Psoas muscle (tissue), 8 donors: Measurements from ENCODE around the gene RGS12. TPM values are rescaled to one million over a fixed set of nuclear protein-coding genes. Genes with fewer than 3 reads are reported as not detected.
A peak's percentile ranks its signal among the peaks of the same experiment; 100 is the strongest.

ENCODE experiments used
- ATAC-seq, 4 donors: fragments of 200-7000 bp; cut with Tn5 transposase; one replicate each; pipeline ENCODE4 v1.9.1; 2020; ENCODE audit warnings: moderate library complexity in 3 of 4, mild to moderate bottlenecking in 2 of 4
- DNase-seq, 2 donors: peaks; one replicate each; pipeline ENCODE4 v3.0.0-alpha.2; 2020
- H3K27ac ChIP-seq: fragments of 200-600 bp; one replicate; pipeline ENCODE4 v1.8.0; 2022
- H3K27me3 ChIP-seq, 3 donors: fragments of 200-600 bp in 1 of 3; one replicate each; pipeline versions ENCODE4 v1.6.1 to v1.8.0; 2013 to 2022; ENCODE audit warnings: low read length in 2 of 3, mild to moderate bottlenecking in 2 of 3, moderate library complexity in 1 of 3; ENCODE audit not compliant: insufficient read depth in 3 of 3
- H3K36me3 ChIP-seq, 2 donors: fragments of 200-600 bp in 1 of 2; one replicate each; pipeline versions ENCODE4 v1.6.1 to v1.8.0; 2013 to 2022; ENCODE audit warnings: low read depth in 1 of 2, mild to moderate bottlenecking in 1 of 2, moderate library complexity in 1 of 2; ENCODE audit not compliant: insufficient read depth in 1 of 2
- H3K4me1 ChIP-seq: fragments of 200-600 bp; one replicate; pipeline ENCODE4 v1.8.0; 2022
- H3K4me3 ChIP-seq: fragments of 200-600 bp; one replicate; pipeline ENCODE4 v1.8.0; 2022; ENCODE audit warnings: mild to moderate bottlenecking
- H3K9me3 ChIP-seq: fragments of 200-600 bp; one replicate; pipeline ENCODE4 v1.8.0; 2022
- CTCF ChIP-seq: fragments of 200-600 bp; IDR thresholded peaks from one replicate; pipeline ENCODE4 v1.8.0; 2022; ENCODE audit warnings: antibody characterized with exemption
- WGBS, 3 donors: extraction: QIAGEN DNeasy Blood & Tissue Kit; methylation state at CpG; one replicate each; pipeline versions ENCODE4 v1.1.6 to v1.1.7; 2013; 5-methylcytosine and 5-hydroxymethylcytosine counted together
- intact Hi-C, 2 donors: fragments of 100-400 bp; cut with DNase I; formaldehyde crosslinking; loops; one replicate each; pipeline versions ENCODE4 v1.11.0 to v1.14.2; 2022
- polyA plus RNA-seq, 3 donors: library from polyadenylated mRNA; stranded (reverse); fragments of 200-250 nt; gene quantifications; one replicate each; pipeline ENCODE4 v1.2.3, GENCODE V29; 2013
- total RNA-seq, 4 donors: library from RNA; stranded (reverse); fragmentation: NEBNext Ultra II Directional in 2 of 4; extraction: Animal tissue kit (Norgen Biotek cat#: 25700) in 2 of 4; gene quantifications; one replicate each; pipeline versions ENCODE4 v1.2.1 to v1.2.4, GENCODE V29; 2021 to 2023
- donor health status: healthy with polysubstance abuse.
- donor health status: DM: no; HTN: no; CAD: no; lungs with moderate emphysema.
- donor health status: Bipolar disorder and iron deficiency.
- donor health status: healthy.
- donor health status: DM: yes; HTN: yes; CAD: no.
- donor health status: DM: no; HTN: no; CAD: no.
- donor health status: DM: no; HTN: no; CAD: no.
- donor health status: DM: yes; HTN: yes; CAD: no.

The RGS12 gene
- total and polyA plus RNA-seq, 7 donors: 7.5 to 29.0 (median 17.6) TPM

DNA sequence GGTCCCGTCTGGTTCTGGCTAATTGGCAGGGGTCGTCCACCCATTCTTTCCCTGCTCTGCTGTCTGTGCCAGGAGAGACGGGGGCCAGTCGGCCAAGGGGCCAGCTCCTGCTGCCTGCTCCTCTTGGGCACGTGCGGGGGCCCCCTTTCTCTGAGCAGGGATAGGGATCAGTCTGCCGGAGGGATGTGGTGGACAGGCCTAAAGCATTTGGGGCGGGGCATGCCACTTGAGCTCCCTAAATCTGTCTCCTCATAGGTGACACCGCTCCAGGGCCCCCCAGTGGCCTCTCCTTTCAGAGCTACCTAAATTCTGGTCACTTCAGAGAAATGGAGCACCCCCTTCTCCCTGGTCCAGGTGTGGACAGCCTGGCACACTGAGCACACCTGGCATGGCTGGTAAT is 48.1 kb upstream of the RGS12 start:
- Histone ChIP-seq H3K4me1 (no peaks in the 10 kb centered on the region), H3K9me3 (no peaks in the 10 kb centered on the region), H3K27ac (no peak overlapping the region), H3K36me3 (peaks cover 0 to 26% of the 10 kb centered on the region in 2 donors), H3K27me3 (no peaks in the 10 kb centered on the region), H3K4me3 (no peak overlapping the region)
- TF ChIP-seq CTCF: no peak
- intact Hi-C loops: no loop called here
- ATAC-seq (no peak), DNase-seq (no peak)
- 79 to 91% (median 84%) methylated on average over 9 of the region's 9 CpGs for WGBS, 3 donors

DNA sequence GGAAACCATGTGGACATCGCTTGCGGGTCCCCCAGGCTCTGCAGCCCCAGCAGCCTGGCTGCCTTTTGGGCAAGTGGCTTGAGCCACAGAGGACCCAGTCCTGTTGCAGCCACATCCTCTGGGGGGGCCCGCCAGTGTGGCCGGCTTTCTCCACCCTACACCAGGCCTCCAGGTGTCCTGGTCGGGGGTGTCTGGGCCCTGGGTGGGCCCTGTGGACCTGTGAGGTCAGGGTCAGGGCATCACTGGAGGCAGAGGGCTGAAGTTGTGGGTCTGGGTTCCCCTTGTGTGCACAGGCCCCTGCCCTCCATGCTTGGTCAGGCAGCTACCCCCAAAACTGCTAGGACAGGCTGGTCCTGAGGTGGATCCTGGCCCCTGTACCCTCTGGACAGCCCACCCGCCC is 47.1 kb upstream of the RGS12 start:
- no peaks in the 10 kb centered on the region for H3K4me1 ChIP-seq
- H3K27me3 ChIP-seq: no peaks in the 10 kb centered on the region
- peaks cover 0 to 17% of the 10 kb centered on the region in 2 donors for H3K36me3 ChIP-seq
- no peaks in the 10 kb centered on the region for H3K9me3 ChIP-seq
- no peak for ATAC-seq
- no peak overlapping the region for H3K27ac ChIP-seq
- WGBS, 3 donors: 92 to 96% (median 96%) methylated on average over 6 of the region's 6 CpGs
- no peak for TF ChIP-seq CTCF
- no peak for DNase-seq
- H3K4me3 ChIP-seq: no peak overlapping the region
- intact Hi-C loops: no loop called here

DNA sequence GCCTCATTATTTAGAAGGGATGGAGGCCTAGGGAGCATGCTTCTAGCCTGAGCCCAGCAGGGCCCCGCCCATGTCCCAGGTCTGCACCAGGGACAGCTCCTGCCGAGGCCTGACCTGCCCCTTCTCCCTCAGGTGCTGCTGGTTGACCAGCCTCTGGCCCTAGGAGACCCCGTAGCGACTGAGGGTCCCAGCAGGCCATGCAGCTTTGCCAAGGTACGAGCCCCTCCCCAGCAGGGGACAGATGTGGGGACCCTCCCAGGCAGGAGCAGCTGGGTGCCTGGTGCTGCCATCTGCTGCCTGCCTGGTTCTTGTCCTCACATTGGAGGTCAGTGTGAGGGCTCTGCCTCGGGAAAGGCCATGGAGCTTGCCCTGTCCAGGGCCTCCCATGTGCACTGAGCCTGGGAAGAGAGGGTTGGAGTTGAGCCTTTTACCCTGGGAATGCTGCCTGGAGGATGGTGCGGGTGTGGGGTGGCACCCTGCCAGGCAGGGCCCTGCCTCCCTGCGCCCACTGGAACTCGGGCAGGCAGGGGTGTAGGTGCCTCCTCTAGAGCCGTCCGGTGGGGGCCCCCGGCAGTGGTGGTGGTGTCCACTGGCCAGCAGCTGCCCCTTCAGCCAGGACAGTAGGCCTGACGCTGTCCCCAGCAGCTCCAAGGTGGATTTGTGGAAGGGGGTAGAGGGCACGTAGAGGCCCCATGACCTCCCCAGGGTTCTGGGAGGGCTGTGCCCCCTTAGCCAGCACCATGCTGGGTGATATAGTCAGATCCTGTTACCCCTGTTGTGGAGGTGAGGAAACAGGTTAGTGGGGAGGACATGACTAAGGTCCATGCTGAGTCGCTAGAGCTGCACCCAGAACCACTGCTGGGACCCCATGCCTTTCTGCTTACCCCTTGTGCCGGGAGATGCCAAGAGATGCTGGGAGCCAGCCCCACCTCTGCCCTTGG is 46.1 kb upstream of the RGS12 start:
- DNase-seq (no peak), ATAC-seq (peak in 1 of 4 donors; percentile 52)
- Histone ChIP-seq H3K27me3 (no peaks in the 10 kb centered on the region), H3K4me3 (no peak overlapping the region), H3K9me3 (no peaks in the 10 kb centered on the region), H3K4me1 (no peaks in the 10 kb centered on the region), H3K36me3 (peaks cover 0 to 6% of the 10 kb centered on the region in 2 donors), H3K27ac (no peak overlapping the region)
- no peak for TF ChIP-seq CTCF
- intact Hi-C loops: no loop called here
- 72 to 79% (median 76%) methylated on average over 16 of the region's 16 CpGs for WGBS, 3 donors

DNA sequence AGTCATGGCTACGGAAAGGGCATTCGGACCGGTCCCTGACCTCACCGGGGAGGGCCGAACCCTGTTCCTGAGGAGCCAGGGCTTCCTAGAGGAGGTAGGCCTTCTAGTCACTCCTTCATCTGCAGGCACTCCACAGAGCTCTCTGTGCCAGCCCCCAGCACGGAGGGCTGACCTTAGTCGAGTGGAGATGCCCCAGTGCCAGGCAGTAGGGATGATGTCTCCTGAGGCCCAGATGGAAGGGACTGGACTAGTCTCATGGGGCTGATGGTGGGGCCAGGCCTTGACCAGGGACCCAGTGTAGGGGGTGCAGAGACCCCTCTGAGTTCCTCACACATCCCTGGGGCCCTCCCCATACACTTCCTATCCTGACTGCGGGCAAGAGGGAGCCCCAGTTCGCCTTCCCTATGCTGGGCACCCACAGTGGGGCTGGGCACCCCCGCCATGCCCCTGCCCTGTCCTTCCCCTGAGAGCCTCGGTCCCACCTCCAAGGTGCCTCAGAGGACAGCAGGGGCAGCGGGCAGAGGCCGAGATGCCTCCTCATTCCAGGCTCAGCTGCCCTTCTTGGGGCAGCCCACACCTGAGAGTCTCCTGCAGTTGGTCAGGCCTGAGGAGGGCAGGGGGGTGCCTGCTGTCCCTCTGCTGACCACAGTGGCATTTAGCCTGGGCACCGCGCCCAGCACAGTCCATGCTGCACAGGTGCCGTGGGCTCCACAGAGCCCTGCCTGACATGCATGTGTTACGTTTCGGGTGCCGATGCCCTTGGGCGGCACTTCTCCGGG is 45.2 kb upstream of the RGS12 start:
- H3K4me1 ChIP-seq: no peaks in the 10 kb centered on the region
- H3K27ac ChIP-seq: no peak overlapping the region
- no peak for DNase-seq
- ATAC-seq: peak in 3 of 4 donors; percentile 54 to 65 (median 65)
- TF ChIP-seq CTCF: no peak
- 80 to 83% (median 82%) methylated on average over 19 to 21 of the region's 21 CpGs for WGBS, 3 donors
- no peaks in the 10 kb centered on the region for H3K27me3 ChIP-seq
- H3K4me3 ChIP-seq: no peak overlapping the region
- H3K36me3 ChIP-seq: peaks cover 0 to 5% of the 10 kb centered on the region in 2 donors
- intact Hi-C loops: no loop called here
- H3K9me3 ChIP-seq: no peaks in the 10 kb centered on the region
